ENCODE results near the gene XIRP1.

XIRP1 gene

DNA sequence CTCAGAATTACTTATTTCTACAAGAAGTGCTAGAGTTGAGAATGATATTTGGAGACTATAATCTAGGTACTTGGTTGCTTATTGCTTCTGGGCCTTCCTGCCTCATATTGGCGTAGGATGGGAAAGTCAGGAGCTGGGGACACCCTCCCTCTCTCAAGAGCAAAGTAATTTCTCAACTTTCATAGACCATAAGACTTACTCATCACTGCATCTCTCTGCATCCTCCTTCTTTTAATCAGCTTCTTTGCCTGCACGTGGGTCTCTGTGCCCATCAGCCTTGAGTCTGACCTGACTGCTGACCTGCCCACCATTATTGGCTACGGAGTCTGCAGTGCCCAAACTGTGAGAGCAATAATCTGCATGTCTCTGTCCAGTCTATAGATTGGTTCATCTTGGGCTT is 27.3 kb upstream of the XIRP1 start:
- Mint-ChIP-seq H3K36me3 (no peaks in the 10 kb centered on the region), H3K9me3 (no peaks in the 10 kb centered on the region), H3K27me3 (no peaks in the 10 kb centered on the region), H3K4me1 (no peaks in the 10 kb centered on the region), H3K4me3 (no peak overlapping the region), H3K27ac (no peak overlapping the region)

GRCh38 chr3:39216176-39216790 is 23.9 kb upstream of the XIRP1 start:
- H3K27ac Mint-ChIP-seq = no peak overlapping the region
- H3K27me3 Mint-ChIP-seq = no peaks in the 10 kb centered on the region
- no peak overlapping the region for H3K4me3 Mint-ChIP-seq
- H3K9me3 Mint-ChIP-seq = no peaks in the 10 kb centered on the region
- H3K36me3 Mint-ChIP-seq = no peaks in the 10 kb centered on the region
- no peaks in the 10 kb centered on the region for H3K4me1 Mint-ChIP-seq

DNA sequence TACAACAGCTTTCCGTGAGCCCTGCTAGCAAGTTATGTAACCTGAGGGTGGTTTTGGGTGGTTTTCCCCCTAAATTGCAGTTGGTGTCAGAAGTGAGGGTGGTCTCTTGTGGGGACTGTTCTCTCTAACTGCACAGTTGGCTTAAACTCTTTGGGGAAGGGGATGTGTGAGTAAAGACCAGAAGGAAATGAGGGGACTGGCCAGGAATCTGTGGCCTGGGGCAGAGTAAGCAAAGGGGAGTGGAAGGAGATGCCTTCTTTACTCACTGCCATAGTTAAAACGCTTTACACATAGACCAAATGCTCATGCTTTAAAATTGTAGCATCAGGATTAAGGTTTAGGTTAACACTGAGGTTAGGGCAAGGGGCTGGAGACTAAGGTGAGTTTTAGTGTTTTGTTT is 21.2 kb upstream of the XIRP1 start:
- no peaks in the 10 kb centered on the region for H3K27me3 Mint-ChIP-seq
- no peak overlapping the region for H3K4me3 Mint-ChIP-seq
- peaks cover 2% of the 10 kb centered on the region for H3K4me1 Mint-ChIP-seq
- H3K27ac Mint-ChIP-seq = no peak overlapping the region
- no peaks in the 10 kb centered on the region for H3K36me3 Mint-ChIP-seq
- H3K9me3 Mint-ChIP-seq = no peaks in the 10 kb centered on the region

DNA sequence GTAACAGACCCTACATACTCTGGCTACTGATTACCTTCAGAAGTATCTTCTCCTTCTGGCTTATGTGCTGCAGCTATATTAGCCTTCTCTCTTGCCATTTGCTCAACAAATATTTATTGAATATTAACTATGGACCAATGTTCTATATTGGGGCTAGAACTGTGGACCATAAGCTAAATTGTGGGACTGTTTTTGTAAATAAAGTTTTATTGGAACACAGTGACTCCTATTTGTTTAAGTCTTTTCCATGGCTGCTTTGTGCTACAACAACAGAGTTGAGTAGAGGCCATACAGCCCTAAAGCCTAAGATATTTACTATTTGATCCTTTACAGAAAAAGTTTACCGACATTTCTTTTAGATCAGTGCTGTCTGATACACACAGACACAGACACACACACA is 20.3 kb upstream of the XIRP1 start:
- peaks cover 8% of the 10 kb centered on the region for H3K4me1 Mint-ChIP-seq
- H3K9me3 Mint-ChIP-seq = no peaks in the 10 kb centered on the region
- no peak overlapping the region for H3K27ac Mint-ChIP-seq
- no peaks in the 10 kb centered on the region for H3K27me3 Mint-ChIP-seq
- H3K36me3 Mint-ChIP-seq = no peaks in the 10 kb centered on the region
- H3K4me3 Mint-ChIP-seq = no peak overlapping the region

DNA sequence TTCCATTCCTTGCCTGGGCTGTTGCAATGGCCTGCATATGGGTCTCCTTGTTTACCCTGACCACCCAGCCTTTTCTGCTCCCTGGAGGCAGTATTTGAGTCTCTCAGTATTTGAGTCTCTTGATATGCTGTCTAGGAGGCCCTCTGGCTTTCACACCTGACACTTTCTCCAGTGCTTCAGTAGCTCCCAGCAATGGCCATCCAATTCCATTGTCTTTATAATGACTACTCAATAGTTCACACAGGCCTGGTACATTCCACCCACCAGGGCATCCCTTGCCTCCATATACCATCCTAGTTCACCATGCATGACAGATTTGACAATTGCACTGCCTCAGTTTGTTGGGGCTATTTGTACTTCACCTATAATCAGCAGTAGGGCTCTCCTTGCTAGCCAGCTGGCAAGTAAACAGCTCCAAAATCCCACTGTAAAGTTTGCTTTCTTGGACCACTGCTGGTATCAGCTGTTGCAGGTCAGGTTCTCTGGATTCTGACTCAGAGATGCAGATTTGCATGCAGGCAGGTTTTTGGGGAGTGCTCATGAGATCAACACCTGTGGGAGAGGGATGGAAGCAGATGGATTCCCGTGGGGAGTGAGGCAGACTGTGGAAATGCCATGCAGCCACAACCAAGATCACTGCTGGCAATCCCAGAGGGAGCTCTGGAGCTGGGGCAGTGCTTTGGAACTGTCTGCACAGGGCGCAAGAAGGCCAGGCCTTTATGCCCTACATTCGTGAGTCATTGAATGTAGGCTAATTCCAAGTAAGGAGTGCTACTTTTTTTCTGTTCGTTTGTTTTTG is 19.1 kb upstream of the XIRP1 start:
- Mint-ChIP-seq H3K27me3 (no peaks in the 10 kb centered on the region), H3K9me3 (no peaks in the 10 kb centered on the region), H3K4me3 (no peak overlapping the region), H3K27ac (no peak overlapping the region), H3K36me3 (no peaks in the 10 kb centered on the region), H3K4me1 (peaks cover 8% of the 10 kb centered on the region)

DNA sequence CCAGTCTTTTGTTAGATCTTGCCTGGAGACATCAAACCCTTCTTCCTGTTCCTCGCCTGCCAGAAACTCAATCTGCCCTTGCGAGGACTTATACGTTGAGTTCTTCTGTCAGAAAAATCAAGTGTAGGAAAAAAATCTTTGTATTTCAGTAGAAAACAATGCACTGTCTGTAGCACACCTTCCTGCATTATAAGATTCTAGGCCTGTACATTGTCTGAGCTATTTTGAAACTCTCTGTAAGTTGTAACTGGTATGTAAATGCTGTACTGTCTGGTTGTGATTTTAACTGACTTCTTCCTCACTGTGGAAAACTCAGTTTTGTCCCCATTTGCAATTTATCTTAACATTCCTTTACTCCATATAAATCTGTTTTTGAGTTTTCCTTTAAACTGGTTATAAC is 17.7 kb upstream of the XIRP1 start:
- H3K36me3 Mint-ChIP-seq = no peaks in the 10 kb centered on the region
- peaks cover 8% of the 10 kb centered on the region for H3K4me1 Mint-ChIP-seq
- no peak overlapping the region for H3K27ac Mint-ChIP-seq
- H3K4me3 Mint-ChIP-seq = no peak overlapping the region
- H3K9me3 Mint-ChIP-seq = no peaks in the 10 kb centered on the region
- no peaks in the 10 kb centered on the region for H3K27me3 Mint-ChIP-seq

DNA sequence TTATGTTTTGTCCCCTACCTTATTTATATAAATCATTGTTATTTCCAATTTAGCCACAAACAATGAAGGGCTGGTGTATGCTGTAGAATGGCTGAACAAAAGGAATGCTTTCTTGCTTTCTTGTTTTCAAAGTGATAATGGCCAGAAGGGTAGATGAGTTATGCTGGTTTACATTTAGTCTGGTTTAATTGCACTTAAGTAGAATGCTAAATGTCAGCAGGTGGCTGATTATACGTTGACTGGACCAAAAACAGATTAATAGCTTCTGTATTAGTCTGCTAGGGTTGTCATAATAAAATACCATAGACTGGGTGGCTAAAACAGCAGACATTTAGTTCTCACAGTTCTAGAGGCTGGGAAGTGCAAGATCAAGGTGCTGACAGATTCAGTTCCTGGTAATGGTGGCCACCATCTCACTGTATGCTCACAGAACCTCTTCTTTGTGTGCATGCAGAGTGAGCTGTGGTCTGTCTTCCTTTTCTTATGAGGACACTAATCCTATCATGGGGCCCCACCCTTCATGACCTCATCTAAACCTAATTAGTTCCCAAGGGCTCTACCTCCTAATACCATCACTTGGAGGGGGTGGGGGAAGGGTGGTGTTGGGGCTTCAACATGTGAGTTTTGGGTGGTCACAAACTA is 17.1 kb upstream of the XIRP1 start:
- Mint-ChIP-seq H3K4me3 (no peak overlapping the region), H3K27ac (no peak overlapping the region), H3K9me3 (no peaks in the 10 kb centered on the region)

GRCh38 chr3:39208463-39209055 is 16.2 kb upstream of the XIRP1 start:
- Mint-ChIP-seq H3K27me3 (no peaks in the 10 kb centered on the region), H3K9me3 (no peaks in the 10 kb centered on the region), H3K4me1 (peaks cover 8% of the 10 kb centered on the region), H3K27ac (no peak overlapping the region), H3K36me3 (no peaks in the 10 kb centered on the region), H3K4me3 (no peak overlapping the region)

More for the DNA sequence above, 17.1 kb upstream of the XIRP1 start:
- Mint-ChIP-seq H3K27me3 (no peaks in the 10 kb centered on the region), H3K36me3 (no peaks in the 10 kb centered on the region), H3K4me1 (peaks cover 8% of the 10 kb centered on the region)

DNA sequence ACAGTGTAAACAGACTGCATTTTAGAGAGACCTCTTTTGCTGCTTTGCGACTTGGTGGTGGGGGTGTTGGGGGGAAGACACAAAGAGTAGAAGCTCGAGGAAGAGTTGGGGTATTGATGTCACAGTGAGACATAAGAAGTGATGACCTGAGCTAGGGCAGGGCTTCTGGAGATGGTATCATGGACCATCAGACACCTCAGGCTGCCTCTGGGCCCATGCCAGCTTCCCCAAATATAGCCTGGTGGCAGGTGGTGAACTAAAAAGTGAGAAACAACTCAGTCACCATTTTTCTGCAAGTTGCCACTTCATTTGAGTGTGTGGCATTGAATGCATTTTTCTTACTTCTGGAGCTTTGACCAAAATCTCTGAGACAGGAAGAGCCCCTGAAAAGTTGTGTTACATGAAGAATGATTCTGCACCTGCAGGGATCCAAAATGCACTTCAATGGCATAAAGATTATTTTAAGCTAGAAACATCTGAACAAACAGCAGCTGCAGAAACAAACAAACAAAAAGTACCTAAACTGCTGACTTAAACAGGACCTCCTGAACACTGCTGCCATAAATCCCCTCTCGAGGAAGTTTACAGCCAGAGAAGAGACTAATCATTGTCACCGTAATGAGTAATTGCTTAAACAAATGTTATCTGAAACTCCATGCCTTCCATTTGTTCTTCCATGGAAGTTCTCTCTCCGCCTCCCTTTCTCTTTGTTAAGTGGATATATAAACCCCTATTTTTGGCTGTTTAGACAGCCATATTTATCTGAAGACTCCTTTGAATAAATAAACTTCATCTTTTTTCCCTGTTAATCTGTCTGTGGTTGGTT is 15.2 kb upstream of the XIRP1 start:
- Mint-ChIP-seq H3K4me3 (no peak overlapping the region), H3K4me1 (peaks cover 8% of the 10 kb centered on the region), H3K36me3 (no peaks in the 10 kb centered on the region), H3K9me3 (no peaks in the 10 kb centered on the region), H3K27me3 (no peaks in the 10 kb centered on the region), H3K27ac (no peak overlapping the region)

GRCh38 chr3:39205919-39206516 is 13.6 kb upstream of the XIRP1 start:
- Mint-ChIP-seq H3K27me3 (peaks cover 3% of the 10 kb centered on the region), H3K9me3 (no peaks in the 10 kb centered on the region), H3K27ac (no peak overlapping the region)

GRCh38 chr3:39205131-39205530 is 12.7 kb upstream of the XIRP1 start:
- H3K27me3 Mint-ChIP-seq = peaks cover 3% of the 10 kb centered on the region
- no peaks in the 10 kb centered on the region for H3K36me3 Mint-ChIP-seq
- H3K27ac Mint-ChIP-seq = no peak overlapping the region
- H3K9me3 Mint-ChIP-seq = no peaks in the 10 kb centered on the region
- peaks cover 8% of the 10 kb centered on the region for H3K4me1 Mint-ChIP-seq
- H3K4me3 Mint-ChIP-seq = no peak overlapping the region

More at GRCh38 chr3:39205919-39206516, 13.6 kb upstream of the XIRP1 start:
- H3K4me1 Mint-ChIP-seq = peaks cover 8% of the 10 kb centered on the region
- no peaks in the 10 kb centered on the region for H3K36me3 Mint-ChIP-seq
- H3K4me3 Mint-ChIP-seq = no peak overlapping the region

DNA sequence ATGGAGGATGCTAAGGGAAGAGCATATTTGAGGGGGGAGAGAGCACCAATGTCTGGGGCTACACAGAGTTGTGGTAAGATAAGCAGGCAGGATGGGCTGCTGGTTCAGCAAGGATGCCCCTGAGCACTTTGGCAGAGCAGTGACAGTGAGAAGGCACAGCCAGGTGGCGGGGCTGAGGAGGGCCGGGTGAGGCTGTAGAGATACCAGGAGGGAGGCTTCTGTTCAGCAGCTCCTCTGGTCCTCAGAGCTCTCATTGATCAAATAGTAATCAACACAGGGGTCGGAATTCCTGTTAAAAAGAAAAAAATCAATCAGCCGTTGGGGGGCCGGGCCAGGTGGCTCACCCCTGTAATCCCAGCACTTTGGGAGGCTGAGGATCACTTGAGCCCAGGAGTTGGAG is 11.5 kb upstream of the XIRP1 start:
- no peaks in the 10 kb centered on the region for H3K9me3 Mint-ChIP-seq
- H3K4me3 Mint-ChIP-seq = no peak overlapping the region
- H3K27me3 Mint-ChIP-seq = peaks cover 3% of the 10 kb centered on the region
- peaks cover 8% of the 10 kb centered on the region for H3K4me1 Mint-ChIP-seq
- no peak overlapping the region for H3K27ac Mint-ChIP-seq
- no peaks in the 10 kb centered on the region for H3K36me3 Mint-ChIP-seq

- H3K9me3 Mint-ChIP-seq = no peaks in the 10 kb centered on the region
- H3K4me1 Mint-ChIP-seq = peaks cover 4% of the 10 kb centered on the region
- H3K27me3 Mint-ChIP-seq = peaks cover 3% of the 10 kb centered on the region
- H3K36me3 Mint-ChIP-seq = no peaks in the 10 kb centered on the region
- H3K4me3 Mint-ChIP-seq = no peak overlapping the region
- H3K27ac Mint-ChIP-seq = no peak overlapping the region
Observed at GRCh38 chr3:39203402-39203801, 11.0 kb upstream of the XIRP1 start.

DNA sequence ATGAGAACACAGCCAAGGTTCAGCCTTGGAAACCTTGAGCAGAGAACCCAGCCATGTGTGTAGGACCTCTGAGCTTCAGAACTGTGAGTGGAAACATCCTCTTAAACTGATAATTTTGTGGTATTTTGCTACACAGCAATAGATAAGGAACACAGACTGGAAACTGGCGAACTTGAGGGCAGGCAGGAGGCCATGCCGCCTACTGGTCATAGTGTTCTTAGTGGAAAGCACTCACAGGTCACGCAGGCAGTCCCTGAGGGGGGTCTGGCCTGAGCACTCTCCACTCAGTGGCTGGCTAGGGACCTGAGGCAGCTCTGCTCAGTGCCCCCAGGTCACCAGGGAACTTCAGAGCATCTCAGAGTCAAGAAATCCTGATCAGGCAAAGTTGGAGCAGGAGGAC is 9.7 kb upstream of the XIRP1 start:
- Mint-ChIP-seq H3K4me1 (no peaks in the 10 kb centered on the region), H3K9me3 (no peaks in the 10 kb centered on the region), H3K27ac (no peak overlapping the region), H3K27me3 (peaks cover 3% of the 10 kb centered on the region), H3K36me3 (no peaks in the 10 kb centered on the region), H3K4me3 (no peak overlapping the region)

Measured in activated naive CD4-positive, alpha-beta T cell treated with anti-CD3 and anti-CD28 coated beads, Interleukin-2, amount 50 U/mL, for 24 hours (primary cell).